NCI-H526 (cell line): ENCODE data around the gene CHMP4B.

ENCODE experiments used
- DNase-seq, 2 experiments: peaks; one replicate each; lab custom pipeline; 2025; lab: John Stamatoyannopoulos, UW

Gene CHMP4B

DNA sequence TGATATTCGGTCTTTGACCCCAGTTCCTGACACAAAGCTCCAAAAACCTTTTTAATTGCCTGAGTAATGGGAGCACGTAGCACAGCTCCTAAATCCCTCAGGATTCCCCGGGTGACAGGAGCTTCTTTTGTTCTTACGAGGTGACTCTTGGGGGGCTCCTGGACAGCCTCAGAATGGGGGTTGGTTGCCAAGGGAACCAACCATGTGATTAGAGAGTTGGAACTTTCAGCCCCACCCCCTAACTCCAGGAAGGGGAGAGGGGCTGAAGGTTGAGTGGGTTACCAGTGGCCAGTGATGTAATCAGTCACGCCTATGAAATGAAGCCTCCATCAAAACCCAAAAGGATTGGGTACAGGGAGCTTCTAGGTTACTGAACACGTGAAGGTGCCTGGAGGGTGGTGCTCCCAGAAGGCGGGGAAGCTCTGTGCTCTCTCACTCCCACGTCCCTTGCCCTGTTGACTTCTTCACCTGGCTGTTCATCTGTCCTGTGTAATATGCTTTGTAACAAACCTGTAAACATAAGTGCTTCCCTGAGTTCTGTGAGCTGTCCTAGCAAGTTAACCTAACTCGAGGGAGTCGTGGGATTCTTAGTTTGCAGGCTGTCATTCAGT is 89.5 kb downstream of the CHMP4B start:
- no peak for DNase-seq

- DNase-seq, result no peak
Measured at GRCh38 chr20:33901132-33901523, 90.0 kb downstream of the CHMP4B start.

DNA sequence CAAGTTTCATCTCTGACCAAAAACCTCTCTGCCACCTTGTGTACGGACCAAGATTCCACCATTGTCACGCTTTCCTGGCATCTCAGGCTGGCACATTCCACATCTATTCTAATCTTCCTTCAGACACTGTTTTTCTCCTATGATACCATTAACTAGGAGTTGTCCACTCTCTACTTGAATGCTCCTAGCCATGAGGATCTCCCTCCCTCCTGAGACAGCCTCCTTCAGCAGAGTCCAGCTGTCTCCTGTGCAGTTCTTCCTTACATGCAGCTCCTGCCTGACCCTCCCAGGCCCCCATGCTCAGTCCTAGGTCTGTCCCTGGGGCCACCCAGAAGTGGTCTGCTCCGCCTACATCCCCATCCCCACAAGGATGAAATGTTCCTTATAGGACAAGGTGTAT is 90.9 kb downstream of the CHMP4B start:
- no peak for DNase-seq
